SK-MEL-5 (cell line): ENCODE data around the gene KASH5. TPM values are rescaled to one million over a fixed set of nuclear protein-coding genes. Genes with fewer than 3 reads are reported as not detected.

Source experiments
- DNase-seq: peaks from one replicate; pipeline ENCODE4 v3.0.0-alpha.2; 2016; ENCODE audit warnings: low read depth, low spot score
- in situ Hi-C: cut with HindIII; loops from 2 replicates; pipeline ENCODE4 v1.10.0; 2016; ENCODE audit warnings: low sequenced_read_pairs, high pct_unique_total_duplicates, low pct_unique_long_range_greater_than_20kb
- polyA plus RNA-seq, 2 experiments: library from polyadenylated mRNA; depleted of rRNA; stranded (reverse); fragments of >200 nt; gene quantifications; 2 replicates each; pipeline ENCODE4 v1.2.3, GENCODE V29; 2015
- total RNA-seq: library from RNA; depleted of rRNA; stranded (reverse); fragments of >200 nt; shearing (Covaris generic); gene quantifications from 2 replicates; pipeline ENCODE4 v1.2.3, GENCODE V29; 2014; rRNA removed

The KASH5 gene, protein sequence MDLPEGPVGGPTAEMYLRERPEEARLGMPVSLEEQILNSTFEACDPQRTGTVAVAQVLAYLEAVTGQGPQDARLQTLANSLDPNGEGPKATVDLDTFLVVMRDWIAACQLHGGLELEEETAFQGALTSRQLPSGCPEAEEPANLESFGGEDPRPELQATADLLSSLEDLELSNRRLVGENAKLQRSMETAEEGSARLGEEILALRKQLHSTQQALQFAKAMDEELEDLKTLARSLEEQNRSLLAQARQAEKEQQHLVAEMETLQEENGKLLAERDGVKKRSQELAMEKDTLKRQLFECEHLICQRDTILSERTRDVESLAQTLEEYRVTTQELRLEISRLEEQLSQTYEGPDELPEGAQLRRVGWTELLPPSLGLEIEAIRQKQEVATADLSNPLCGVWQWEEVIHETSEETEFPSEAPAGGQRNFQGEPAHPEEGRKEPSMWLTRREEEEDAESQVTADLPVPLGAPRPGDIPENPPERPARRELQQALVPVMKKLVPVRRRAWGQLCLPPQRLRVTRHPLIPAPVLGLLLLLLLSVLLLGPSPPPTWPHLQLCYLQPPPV
- total RNA-seq: 0.19 TPM in 1 of 2 replicates, not detected in the other
- polyA plus RNA-seq (2015; cell fraction: cytosol; rRNA removed): 0.28 and 0.44 TPM in 2 replicates
- 5.1 and 9.8 TPM in 2 replicates for polyA plus RNA-seq (2015; cell fraction: nucleus; rRNA removed)

DNA sequence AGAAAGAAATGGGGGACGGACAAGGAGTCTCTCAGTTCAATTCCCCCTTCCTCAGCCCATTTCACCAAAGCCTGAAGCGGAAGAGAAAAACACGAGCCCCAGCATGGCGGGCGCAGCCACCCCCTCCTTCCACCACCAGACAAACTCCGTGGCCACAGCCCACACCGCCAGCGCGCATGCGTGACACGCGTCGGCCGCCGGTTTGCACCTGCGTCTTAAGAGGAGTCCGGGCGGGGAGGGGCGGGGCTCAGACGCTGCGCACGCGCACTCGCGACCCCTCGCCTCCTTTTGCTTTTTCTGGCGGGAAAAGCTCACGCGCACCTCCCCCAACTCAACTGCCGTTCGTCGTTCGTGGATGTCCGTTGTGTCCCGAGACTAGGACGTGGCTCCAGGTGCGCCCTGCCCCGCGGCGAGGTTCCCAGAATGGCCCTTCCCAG is at the start of gene KASH5:
KASH5 (plus strand) TSS at position 314 of the 437 bp plus-strand sequence. CDS start 2,635 bp downstream, outside the sequence.
- DNase-seq: peak; percentile 93
- in situ Hi-C loops: no loop called here

DNA sequence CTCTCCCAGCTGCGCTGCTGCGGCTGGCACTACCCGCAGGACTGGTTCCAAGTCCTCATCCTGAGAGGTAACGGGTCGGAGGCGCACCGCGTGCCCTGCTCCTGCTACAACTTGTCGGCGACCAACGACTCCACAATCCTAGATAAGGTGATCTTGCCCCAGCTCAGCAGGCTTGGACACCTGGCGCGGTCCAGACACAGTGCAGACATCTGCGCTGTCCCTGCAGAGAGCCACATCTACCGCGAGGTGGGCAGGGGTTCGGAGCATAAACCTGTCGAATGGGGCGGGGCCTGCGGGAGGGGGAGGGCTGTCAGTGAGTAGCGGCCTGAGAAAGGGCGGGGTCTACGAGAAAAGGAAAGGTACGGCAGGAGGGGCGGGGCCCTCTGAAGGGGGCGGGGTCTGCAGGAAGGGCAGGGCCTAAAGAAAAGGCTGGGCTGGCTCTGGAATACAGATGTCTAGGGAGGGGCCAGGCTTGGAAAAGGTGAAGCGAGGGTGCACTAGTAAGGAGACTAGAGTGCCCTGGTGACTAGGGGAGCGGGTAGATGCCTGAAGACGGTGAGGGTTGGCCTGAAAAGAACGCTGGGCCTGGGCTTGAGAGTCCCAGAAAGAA is 49.3 kb upstream of the KASH5 start:
- in situ Hi-C loops: no loop called here
- DNase-seq: no peak

DNA sequence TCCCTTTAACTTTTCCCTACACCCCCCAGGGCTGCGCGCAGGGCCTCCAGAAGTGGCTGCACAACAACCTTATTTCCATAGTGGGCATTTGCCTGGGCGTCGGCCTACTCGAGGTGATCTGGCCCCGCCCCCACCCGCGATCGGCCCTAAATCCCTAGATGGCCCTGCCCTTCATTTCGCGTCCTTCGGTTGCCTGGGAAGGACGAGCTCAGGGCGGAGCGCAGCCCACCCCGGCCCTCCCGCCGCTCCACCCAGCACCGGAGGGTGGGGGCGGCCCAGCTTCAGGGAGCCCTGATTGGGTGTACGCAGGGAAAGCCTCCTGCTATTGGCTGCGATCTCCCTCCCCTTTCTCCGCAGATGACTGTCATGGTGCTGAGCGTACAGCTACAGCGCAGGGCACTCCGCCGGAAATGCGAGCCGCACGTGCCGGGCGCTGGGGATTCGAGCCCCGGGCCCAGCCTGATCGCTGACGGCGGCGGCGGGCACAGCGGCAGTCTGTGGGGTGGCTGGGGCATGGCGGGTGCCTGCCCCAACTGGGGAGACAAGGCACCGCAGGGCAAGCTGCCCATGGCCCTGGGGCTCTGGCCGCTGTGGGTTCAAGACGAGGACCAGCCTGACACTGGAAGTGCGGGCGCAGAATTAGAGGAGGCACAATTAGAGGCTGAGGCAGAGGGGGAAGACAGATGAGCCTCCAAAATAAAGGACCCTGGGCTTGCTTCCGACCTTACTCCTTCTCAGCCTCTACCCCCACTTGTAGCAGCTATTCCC is 48.6 kb upstream of the KASH5 start:
- no peak for DNase-seq
- in situ Hi-C loops: no loop called here

DNA sequence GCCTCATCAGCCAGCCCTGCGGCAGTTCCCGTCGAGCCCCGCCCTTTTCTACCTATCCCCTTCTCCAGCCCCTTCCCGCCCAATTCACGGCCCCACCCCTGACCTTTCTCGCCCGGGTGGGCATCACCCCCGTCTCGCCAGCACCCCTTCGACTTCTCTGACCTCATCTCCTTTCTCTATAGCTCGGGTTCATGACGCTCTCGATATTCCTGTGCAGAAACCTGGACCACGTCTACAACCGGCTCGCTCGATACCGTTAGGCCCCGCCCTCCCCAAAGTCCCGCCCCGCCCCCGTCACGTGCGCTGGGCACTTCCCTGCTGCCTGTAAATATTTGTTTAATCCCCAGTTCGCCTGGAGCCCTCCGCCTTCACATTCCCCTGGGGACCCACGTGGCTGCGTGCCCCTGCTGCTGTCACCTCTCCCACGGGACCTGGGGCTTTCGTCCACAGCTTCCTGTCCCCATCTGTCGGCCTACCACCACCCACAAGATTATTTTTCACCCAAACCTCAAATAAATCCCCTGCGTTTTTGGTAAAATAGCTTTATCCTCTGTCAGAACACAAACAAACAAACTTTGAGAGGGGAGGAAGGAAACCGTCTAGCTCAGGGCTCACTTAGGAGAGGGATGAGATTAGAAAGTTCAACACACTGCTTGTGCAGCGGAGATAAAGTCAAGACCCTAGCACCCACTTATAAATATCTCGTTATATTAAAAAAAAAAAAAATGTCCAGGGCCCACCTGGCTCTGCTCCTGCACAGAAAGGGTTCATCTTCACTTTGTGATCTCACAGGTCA is 47.8 kb upstream of the KASH5 start:
- in situ Hi-C loops: no loop called here
- no peak for DNase-seq

DNA sequence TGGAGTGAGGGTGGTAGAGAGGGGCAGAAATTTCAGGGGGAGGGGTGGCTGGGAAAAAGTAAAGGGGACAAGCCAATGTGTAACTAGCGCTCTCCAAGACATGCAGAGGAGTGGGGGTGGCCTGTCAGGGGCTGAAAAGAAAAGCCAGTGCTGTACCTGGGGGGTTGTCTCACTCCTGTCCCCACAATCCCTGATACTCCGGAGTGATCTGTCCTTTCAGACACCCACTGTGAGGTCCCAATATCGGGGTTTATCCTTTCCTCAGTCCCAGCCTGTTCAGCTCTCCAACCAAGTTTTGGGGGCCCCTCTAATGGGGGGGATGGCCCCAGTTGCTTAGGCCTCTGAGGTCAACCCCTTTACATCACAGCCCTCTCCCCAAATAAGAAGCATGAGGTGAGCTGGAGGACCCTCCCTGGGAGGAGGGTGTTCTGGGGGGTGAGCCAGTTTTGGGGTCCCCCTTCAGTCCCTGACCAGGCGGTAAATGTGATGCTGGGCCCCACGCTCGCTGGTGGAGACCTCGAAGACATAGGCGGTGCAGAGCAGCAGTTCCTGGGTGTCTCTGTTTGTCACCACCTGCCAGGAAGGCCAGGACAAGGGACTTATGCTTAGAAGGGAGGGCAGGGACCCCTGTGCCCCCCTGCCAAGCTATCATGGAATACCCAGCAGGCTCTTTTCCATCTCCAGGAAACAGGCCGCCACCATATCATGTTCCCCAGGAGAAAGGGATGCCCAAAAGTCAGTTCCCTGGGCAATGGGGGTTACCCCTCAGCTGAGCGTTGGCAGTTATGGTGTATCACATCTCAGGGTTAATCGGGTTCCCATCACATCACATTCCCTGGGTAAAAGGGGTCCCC is 47.0 kb upstream of the KASH5 start:
- in situ Hi-C loops: no loop called here
- DNase-seq: no peak

DNA sequence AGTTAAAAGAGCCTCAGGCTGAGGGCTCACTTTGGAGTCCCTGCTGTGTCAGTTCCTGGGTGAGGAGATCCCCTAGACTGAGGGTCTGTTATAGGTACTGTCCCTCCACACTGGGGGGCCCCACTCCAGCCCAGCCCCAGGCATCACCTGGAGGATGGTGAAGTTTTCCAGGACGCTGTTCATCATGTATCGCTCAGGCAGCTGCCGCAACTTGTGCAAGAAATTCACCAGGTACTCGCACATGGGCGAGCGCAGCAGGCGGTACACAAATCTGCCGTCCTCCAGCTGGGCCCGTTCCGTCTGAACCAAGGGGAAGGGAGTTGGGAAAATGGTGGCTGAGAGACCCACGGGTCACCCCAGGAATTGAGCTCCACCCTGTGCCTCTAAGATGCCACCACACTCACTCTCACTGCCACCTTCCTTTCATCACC is 45.7 kb upstream of the KASH5 start:
- DNase-seq: no peak
- in situ Hi-C loops: no loop called here

DNA sequence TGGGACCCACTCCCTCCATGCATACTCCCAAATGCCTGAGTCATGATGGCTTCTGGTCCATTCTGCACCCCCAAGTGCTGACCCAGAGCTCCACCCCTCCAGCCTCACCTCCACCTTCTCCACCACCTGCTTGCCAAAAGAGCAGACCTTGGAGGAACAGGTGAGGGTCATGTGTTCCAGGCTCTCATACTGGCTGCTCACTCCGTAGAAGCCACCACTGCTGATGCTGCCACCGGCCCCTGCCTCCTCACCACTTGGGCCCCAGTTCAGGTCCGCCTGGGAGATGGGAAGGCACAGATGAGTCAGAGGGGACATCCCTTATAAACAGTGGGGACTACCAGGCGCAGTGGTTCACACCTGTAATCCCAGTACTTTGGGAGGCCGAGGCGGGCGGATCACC is 44.9 kb upstream of the KASH5 start:
- no peak for DNase-seq
- in situ Hi-C loops: no loop called here

DNA sequence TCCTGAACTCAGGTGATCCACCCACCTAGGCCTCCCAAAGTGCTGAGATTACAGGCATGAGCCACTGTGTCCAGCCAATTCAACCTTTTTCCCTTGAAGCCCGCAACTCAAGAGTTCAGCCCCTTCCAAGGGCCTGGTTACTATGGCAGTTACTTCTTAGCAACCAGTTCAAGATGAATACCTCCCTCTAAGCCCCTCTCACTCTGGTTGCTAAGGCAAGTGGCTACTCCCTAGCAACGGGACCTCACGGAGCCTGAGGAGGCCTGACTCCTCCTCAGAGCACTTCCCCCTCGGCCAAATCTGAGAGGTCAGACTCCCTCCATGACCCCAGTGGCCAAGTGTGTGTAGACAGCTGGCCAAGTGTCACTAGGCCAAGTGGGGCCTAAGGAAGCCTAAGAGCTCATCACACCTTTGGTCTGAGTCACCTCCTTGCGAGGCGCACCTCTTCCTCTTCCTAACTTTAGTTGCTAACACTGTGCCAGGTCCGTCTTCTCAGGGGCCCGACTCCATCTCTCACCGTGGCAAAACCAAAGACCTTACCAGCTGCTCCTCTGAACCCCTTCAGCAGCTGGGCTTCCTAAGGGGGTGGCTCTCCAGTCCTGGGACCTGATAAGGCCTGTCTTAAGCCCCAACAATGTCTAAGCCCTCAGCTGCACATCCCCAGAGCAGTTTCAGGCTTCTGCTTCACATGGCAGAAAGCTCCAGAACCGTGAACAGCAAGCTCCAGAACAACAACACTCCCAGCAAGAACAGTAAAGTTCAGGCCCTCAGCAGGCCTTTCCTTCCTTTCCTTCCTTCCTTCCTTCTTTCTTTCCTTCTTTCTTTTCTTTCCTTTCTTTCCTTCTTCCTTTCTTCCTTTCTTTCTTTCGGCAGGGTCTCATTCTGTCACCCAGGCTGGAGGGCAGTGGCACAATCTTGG is 43.3 kb upstream of the KASH5 start:
- DNase-seq: no peak
- in situ Hi-C loops: no loop called here

DNA sequence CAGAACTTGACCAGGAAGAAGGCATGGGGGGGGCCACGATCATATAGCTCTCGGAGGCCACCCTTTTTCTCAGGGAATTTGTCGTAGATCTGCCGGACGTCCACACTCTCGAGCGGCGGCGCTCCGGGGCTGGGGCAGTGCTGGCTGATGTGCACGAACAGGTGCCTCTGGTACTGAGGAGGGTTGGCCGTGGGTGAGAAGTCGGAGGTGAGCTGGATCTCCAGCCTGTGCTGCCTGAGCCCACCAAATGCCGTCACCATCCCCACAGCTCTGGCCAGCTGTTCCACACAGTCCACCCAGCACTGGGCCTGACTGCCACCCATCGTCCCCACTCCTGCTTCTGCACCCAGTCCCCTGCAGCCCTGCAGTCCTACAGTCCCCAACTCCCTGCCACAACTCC is 40.9 kb upstream of the KASH5 start:
- in situ Hi-C loops: no loop called here

DNA sequence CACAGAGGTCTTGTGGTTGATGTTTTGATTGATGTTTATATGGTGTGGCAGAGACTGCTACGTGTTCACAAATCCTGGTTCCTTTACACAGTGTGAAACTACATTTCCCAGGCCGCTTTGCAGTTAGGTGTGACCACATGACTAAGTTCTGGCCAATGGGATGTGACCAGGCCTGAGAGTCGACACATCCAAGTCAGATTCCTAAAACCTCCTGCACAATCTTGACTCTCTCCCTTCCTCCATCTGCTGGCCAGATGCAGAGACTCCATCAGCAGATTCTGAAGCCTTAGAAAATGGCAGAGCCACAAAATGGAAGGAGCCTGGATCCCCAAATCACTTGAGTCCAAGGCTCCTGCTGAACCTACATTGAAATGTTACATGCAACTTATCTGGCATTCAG is 40.2 kb upstream of the KASH5 start:
- peak; percentile 93 for DNase-seq
- in situ Hi-C loops: no loop called here

More for the DNA sequence above, 40.9 kb upstream of the KASH5 start:
- DNase-seq: no peak

DNA sequence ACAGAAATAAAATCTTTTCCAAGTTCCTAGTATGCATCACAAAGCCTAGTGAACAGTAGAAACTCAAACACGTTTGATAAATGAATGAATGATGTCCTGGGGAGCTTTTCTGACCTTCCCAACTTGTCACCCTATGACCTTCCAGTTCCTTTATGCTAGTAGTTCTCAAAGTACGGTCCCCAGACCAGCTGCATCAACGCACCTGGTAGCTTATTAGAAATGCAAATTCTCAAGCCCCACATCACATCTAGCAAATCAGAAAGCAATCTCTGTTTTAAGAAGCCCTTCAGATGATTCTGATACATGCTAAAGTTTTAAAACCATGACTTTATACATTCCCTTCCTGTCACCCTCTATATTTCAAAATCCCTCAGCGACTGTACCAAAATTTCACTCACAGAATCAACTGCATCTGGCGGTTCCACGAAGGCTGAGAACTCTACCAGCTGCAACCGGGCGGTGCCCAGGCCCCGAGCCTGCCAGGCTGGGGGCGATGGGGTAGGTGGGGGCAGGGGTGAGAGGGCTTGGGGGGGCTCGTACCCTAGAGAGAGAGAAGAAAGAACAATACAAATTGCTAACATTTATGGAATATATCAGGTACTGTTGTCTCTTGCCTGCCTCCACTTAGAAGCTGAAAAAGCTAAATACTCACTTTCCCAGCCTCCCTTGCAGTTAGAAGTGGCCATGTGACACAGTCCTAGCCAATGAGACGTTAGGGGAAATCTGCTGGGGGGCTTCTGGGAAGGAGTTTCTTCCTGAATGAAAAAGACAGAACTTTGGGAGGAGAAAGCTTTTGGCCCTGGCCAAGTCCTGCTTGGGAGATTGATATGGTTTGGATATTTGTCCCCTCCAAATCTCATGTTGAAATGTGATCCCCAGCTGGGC is 39.5 kb upstream of the KASH5 start:
- in situ Hi-C loops: no loop called here
- DNase-seq: peak; percentile 13

DNA sequence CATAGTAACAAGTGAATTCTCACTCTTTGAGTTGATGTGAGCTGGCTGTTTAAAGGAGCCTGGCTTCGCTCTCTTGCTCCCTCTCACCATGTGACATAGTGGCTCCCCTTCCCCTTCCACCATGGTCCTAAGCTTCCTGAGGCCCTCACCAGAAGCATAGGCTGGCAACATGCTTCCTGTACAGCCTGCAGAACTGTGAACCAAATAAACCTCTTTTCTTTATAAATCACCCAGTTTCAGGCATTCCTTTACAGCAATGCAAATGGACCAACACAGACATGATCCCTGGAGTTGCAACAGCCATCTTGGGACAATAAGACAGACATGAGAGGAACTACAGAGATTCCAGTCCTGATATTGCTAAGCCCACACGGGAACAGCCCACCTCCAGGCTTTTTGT is 38.5 kb upstream of the KASH5 start:
- in situ Hi-C loops: no loop called here
- no peak for DNase-seq

DNA sequence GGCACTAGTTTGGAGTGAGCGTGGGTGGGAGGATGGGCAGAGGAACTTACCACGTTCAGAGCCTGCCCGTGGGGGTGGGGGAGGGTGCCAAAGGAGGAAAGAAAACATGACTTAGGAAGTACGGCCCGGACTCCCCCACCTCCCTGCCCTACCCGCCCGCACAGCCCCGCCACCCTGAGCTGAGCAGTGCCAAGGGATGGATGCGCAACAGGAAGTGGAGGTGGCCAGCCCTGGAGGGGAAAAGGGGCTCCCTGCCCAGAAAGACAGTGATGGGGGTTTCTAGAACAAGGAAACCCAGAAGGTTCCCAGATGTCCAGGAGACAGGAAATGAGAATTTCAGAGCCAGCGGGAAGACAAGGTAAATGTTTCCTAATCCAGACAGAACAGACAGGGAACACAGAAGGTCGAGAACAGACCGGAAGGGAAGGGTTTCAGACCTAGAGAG is 32.1 kb upstream of the KASH5 start:
- DNase-seq: no peak
- in situ Hi-C loops: no loop called here

DNA sequence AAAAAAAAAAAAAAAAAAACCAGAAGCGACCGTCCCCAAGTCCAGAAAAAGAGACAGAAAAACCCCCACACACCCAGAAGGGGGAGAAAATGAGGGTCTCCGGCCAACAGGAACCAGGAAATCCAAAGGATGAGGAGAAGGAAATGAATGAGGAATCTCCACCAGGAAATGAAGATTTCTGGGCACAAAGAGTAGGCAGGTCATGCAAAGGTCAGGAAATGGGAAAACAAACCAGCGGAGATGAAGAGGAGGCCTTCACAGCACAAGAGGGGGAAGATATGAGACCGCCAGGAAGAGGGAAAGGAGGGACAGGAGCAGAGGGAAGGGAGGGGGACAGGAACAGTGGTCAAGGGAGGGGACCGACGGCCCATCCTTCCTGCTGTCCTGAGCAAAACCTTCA is 31.7 kb upstream of the KASH5 start:
- in situ Hi-C loops: no loop called here
- no peak for DNase-seq
